ENCODE results near the gene IPCEF1.
"Not testable (repeated sequence)": the region's sequence is repeated elsewhere in the genome, so short reads cannot be mapped to it uniquely, and the experiment has no call there.

IPCEF1 gene

GRCh38 chr6:154242617-154243357, 113.8 kb downstream of the IPCEF1 start:
- DNase-seq = no peak

GRCh38 chr6:154241581-154241980, 115.0 kb downstream of the IPCEF1 start:
- no peak for DNase-seq

GRCh38 chr6:154241061-154241460, 115.5 kb downstream of the IPCEF1 start:
- not testable (repeated sequence) for DNase-seq

DNA sequence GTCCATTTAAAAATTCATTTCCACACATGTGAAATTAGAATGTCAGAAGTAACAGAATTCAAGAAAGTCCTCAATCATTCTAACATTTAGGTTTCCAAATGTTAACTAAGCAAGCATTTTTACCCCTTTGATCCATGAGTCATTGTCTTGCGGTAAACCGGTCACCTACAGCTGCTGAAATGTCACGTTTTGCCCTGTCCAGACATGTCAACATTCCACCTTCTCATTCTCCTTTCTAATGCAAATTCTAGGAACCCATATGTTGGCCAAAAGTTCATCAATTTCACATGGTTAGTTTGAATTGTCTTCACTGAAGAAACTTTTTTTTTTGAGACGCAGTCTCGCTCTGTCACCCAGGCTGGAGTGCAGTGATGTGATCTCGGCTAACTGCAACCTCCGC, 117.2 kb downstream of the IPCEF1 start:
- no peak for DNase-seq

DNA sequence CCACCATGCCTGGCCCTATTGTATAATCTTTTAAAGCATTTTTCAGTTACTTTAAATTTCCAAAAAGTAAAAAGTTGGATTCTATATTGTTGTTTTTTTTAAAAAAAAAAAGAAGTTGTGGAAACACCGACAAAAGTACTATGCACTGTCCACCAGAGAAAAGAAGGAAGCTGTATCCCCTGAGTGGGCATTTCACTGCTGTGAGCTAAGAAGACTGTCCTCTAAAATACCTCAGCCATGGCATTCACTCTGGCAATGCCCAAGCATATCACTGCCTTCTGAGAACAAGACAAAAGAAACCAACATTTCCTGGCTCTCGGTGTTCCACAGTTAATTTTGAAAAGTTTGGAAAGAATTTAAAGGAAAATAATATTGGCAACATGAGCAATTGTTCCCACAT, 117.8 kb downstream of the IPCEF1 start:
- DNase-seq = no peak

DNA sequence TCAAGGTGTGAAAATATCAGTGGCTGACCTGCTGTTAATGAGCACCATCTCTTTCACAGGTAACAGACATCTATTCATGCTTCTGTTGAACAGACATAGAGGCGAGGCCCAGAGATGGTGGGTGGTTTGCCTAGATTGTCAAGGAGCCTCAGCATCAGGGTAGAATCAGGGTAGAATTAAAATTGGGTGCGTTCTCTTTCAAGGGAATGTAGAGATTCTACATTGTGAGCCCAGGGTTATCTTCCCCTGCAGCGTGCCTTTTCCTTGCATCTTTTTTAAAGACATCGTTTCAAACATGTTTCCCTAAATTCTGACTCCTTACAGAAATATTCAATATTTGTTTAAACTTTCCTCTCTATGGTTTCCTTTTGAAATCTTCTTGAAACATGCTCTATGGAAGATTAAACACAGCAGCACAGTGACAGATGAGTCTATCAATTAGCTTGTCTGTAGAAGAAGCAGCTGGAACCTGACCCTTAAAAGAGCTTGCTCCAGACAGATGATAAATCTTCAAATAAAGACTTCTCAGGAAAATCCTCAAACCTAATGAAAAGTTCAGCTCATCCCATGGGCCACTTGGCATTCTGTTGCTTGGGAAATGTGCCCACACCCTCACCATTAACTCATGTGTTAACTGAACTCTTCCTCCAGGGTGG, 119.8 kb downstream of the IPCEF1 start:
- DNase-seq = no peak

- no peak for DNase-seq
Observed at GRCh38 chr6:154234019-154234772, 122.4 kb downstream of the IPCEF1 start.

GRCh38 chr6:154233383-154233782, 123.2 kb downstream of the IPCEF1 start:
- no peak for DNase-seq

- DNase-seq = no peak
Observed at GRCh38 chr6:154232013-154232910, 124.3 kb downstream of the IPCEF1 start.

DNA sequence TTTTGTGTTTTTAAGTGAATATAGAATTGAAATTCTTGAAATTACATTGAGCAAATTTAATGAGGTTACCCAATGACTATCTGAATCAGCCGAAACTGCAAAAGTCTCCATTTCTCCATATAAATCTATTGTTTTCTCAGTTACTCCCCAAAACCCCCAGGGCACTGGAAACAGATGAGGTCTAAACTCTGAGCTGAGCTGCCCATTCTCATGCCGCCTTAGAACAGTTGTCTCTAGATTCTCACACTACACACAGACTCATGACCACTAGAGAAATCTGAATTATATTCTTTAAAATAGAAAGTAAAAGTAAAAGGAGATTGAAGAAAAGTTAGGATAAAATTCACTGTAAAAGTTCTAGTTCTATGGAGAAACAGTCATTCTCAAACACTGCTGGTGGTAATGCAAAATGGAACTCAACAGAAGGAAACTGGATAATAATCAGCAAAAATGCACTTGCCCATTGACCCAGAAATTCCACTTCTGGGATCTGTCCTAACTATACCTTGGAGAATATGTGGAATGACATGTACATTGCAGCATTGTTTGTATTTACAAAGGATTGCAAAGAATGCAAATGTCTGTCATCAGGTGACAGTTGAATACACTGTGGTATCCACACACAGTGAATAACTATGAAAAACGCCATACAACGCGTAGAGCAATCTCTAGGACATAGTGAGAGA, 125.5 kb downstream of the IPCEF1 start:
- DNase-seq = no peak

GRCh38 chr6:154230393-154230792, 126.2 kb downstream of the IPCEF1 start:
- no peak for DNase-seq

DNA sequence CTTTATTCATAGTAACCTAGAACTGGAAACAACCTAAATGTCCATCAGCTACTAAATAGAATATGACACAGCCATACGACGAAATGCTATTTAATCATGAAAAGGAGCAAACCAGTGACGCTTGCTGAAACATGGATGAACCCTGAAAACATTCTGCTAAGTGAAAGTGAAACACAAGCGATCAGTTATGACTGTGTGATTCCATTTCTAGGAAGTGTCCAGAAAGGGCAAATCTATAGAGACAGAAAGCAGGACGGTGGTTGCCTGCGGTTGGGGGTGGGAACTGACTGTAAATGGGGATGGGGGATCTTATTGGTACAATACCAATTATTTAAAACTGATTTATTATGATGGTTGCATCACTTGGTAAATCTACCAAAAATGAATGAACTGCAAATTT, 126.8 kb downstream of the IPCEF1 start:
- no peak for DNase-seq

GRCh38 chr6:154228521-154228905, 128.1 kb downstream of the IPCEF1 start:
- no peak for DNase-seq

DNA sequence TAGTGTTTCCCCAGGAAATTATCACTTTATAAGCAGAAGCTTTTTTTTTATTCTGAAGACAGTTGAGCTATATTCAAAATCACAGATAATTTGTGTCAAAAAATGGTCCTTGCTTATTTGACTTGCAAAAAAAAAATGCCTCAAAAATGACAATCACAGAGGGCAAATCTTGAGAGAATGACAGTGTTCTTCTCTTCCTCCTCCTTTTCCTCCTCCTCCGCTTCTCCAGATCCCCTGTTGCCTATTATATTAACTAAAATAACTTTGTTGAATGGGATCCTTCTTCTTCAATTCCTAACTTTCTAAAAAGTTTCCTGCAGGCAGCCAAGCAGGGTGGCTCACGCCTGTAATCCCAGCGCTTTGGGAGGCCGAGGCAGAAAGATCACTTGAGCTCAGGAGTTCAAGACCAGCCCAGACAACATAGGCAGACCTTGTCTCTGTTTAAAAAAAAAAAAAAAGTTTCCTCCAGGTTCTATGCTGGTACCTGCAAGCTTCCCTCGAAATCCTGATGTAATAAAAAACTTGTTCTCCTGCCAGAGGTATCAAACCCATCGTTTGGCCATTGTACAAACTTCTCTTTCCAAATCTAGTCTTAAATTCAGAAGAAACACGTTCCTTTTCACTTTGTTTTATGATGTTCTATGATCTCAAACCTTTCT, 128.6 kb downstream of the IPCEF1 start:
- DNase-seq = no peak

DNA sequence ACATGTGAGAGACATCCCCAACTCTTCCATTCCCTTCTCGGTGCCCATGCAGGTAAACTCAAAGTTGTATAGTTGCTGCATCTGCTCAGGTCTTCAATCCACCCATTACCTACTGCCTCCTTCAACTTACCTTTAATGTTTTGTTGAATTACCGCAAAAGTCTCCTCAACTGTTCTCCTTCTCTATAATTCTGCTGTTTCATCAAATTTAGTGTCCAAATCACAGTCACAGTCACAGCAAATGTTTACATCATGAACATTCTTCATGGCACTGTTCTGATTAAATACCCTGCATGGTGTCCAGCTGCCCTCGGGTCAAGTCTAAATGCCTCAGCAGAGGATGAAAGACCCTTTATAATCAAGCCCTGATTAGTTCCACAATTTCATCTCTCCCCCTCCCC, 130.1 kb downstream of the IPCEF1 start:
- no peak for DNase-seq

GRCh38 chr6:154223296-154223695, 133.3 kb downstream of the IPCEF1 start:
- no peak for DNase-seq

DNA sequence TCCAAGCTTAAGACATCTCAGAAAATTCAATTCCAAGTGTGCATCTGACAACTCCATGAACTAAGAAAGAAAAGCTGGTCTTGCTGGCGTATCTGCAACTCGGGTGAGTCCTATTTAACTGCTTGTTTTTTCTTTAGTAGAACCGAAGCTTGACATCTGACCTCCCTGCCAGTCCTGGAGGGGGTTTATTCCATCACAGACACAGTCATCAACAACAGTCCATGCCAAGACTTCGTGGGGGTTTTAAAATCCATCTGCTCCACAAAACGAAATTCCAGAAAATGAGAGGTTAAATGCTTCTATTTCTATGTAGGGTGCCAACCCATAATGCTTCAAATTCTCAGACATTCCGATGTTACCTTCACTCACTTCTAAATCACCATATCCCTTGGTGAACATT, 133.9 kb downstream of the IPCEF1 start:
- DNase-seq = no peak

GRCh38 chr6:154219250-154219649, 137.4 kb downstream of the IPCEF1 start:
- no peak for DNase-seq

- DNase-seq = no peak
Observed at GRCh38 chr6:154218787-154219186, 137.8 kb downstream of the IPCEF1 start.

GRCh38 chr6:154218301-154218700, 138.3 kb downstream of the IPCEF1 start:
- DNase-seq = no peak

DNA sequence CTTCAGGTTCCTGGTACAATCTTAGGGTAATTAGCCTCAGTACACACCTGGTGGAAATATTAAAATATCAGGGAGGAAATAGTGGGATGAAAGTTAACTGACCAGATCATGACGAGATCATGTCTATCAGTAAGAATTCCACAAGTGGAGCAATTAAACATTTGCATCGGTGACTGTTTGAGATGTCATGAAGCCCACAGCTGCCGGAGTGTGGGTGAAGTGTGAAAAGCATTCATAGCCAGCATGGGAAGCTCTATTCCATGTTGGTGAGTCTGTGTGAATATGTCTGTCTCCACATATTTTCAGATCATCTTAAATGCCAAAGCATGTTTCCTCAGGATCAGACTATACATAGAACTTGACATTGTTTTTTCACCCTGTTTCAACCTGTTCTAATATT, 142.8 kb downstream of the IPCEF1 start:
- DNase-seq = no peak

DNA sequence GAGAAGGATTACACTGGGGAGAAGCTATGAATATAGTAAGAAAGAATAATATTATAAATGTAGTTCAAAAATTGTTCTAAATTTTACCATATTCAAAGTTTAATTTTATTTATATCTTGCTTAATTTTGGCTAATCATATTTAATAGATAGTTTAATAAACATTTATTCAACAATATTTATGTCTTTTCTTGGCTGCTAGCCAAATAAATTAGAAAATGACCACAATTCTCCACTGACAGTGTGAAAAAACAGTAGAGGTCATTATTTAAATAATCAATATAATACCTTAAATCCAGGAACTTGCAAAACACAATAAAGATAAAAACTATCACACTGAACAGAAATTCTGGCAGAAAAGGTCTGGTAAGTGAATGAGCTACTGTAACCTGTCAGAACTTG, 145.9 kb downstream of the IPCEF1 start:
- DNase-seq = no peak

All from activated CD4-positive, alpha-beta T cell treated with anti-CD3 and anti-CD28 coated beads for 1 hour (primary cell).